NCI-H1436 (cell line): ENCODE results near the gene NTN5.

Experiments used
- DNase-seq: peaks from one replicate; lab custom pipeline; 2025; lab: John Stamatoyannopoulos, UW

Gene NTN5

GRCh38 chr19:48629599-48630295, 43.1 kb downstream of the NTN5 start:
- no peak for DNase-seq

- no peak for DNase-seq
Measured at GRCh38 chr19:48629297-48629598, 43.6 kb downstream of the NTN5 start.

- DNase-seq = no peak
Measured at GRCh38 chr19:48628486-48629296, 44.1 kb downstream of the NTN5 start.

- DNase-seq = no peak
Measured at GRCh38 chr19:48627865-48628314, 44.9 kb downstream of the NTN5 start.

- no peak for DNase-seq
Measured at GRCh38 chr19:48627201-48627864, 45.5 kb downstream of the NTN5 start.

GRCh38 chr19:48625891-48626327, 46.9 kb downstream of the NTN5 start:
- DNase-seq = no peak

- no peak for DNase-seq
Measured at GRCh38 chr19:48624791-48625723, 47.8 kb downstream of the NTN5 start.

GRCh38 chr19:48624067-48624594, 48.7 kb downstream of the NTN5 start:
- peak; percentile 100 for DNase-seq

GRCh38 chr19:48623556-48624066, 49.2 kb downstream of the NTN5 start:
- DNase-seq = no peak

GRCh38 chr19:48619692-48620585, 52.9 kb downstream of the NTN5 start:
- no peak for DNase-seq

GRCh38 chr19:48618916-48619691, 53.7 kb downstream of the NTN5 start, which contains the start of the genes RPL18 and SPHK2:
Gene RPL18 (minus strand): TSS chr19:48619178. CDS start chr19:48619143, 35 bp downstream.
Gene SPHK2 (plus strand): TSS chr19:48619506. CDS start chr19:48620515, 1,009 bp downstream.
- peak; percentile 100 for DNase-seq

GRCh38 chr19:48618278-48618915, 54.4 kb downstream of the NTN5 start:
- DNase-seq = no peak

- DNase-seq = no peak
Measured at GRCh38 chr19:48617146-48617937, 55.5 kb downstream of the NTN5 start.

GRCh38 chr19:48616491-48617056, 56.2 kb downstream of the NTN5 start:
- DNase-seq = no peak

GRCh38 chr19:48616041-48616436, 56.8 kb downstream of the NTN5 start:
- no peak for DNase-seq

- no peak for DNase-seq
Measured at GRCh38 chr19:48615231-48616040, 57.4 kb downstream of the NTN5 start.
